Hair follicle dermal papilla cell (primary cell): ENCODE results near the gene ARFGAP1. TPM values are rescaled to one million over a fixed set of nuclear protein-coding genes. Genes with fewer than 3 reads are reported as not detected.

Experiments
- small RNA-seq: library from RNA; depleted of rRNA; stranded (forward); fragments of <200 nt; gene quantifications from one replicate; pipeline ENCODE3, GENCODE V24; 2012
- total RNA-seq: library from RNA; depleted of rRNA; stranded (reverse); fragments of >200 nt; gene quantifications from 2 replicates; pipeline ENCODE4 v1.2.3, GENCODE V29; 2012

ARFGAP1 gene
- 108 and 115 TPM in 2 replicates for total RNA-seq

DNA sequence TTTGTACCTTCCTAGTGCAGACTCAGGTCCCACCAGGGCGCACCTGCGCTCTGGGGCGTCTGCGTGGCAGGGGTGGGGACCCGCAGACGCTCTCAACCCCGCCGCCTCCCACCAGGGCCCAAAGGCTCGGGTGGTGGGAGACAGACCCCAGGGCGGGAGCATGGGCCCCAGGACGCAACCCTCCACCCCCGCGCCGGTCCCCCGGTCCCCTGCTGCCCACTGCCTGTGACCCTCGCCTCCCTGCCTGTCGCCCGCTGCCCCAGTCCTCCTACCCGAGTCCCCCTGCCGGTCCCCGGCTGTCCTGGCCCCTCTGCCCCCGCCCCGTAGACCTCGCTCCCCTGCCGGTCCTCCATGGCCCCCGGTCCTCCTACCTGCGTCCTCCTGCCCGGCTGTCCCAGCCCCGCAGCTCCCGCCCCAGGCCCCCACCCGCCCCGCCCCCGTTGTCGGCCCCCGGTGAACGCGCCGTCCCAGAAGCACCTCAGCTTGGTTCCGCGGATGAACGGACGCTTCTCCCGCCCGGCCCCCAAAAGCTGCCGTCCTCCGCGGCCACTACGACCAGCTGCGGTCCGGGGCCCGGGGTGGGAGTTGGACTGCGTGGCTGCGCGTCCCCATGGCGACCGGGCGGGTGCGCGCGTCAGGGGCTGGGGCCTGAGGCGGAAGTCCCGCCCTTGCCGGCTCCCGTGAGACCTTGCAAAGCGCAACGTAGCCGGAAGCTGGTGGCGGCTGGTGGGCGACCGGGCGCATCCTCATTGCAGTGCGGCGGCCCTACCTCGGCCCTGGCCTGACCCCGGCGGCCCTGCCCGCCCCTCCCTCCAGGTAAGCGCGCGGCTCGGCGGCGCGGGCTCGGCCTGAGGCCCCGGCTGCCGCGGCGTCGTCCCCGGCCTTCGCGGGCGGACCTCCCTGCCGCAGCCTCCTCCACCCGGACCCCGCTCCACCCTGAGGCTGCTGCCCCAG is at the start of gene ARFGAP1:
ARFGAP1 (plus strand) TSS at position 709 of the 954 bp plus-strand sequence. CDS start 2,768 bp downstream, outside the sequence.

DNA sequence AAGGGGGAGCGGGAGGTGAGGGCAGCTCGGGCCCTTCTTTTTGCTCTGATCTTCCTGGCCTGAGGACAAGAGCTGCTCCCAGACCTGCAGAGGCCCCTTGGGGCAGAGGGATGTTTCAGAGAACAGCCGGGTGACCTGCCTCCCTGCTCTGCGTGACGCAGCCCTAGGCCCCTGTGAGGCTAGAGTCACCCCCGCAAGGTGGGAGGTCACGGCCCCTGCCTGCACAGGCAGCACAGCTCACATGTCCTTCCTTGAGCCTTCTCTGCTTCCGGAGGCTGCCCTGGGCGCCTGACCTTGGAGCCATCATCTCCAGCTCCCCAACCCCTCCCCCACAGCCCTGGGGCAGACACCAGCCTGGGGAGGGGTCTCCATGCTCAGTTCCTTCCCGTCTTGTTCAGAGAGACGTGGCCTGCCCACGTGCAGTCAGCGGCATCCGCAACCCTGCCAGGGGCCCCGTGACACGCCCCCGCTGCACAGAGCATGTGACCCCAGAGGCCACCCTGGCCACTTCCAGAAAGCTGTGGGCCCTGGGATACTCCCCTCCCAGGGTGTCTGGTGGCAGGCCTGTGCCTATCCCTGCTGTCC is 37.1 kb upstream of the ARFGAP1 start, which contains the start of gene BIRC7:
BIRC7 (plus strand) TSS at position 507 of the 585 bp plus-strand sequence. CDS start 192 bp downstream, outside the sequence.

DNA sequence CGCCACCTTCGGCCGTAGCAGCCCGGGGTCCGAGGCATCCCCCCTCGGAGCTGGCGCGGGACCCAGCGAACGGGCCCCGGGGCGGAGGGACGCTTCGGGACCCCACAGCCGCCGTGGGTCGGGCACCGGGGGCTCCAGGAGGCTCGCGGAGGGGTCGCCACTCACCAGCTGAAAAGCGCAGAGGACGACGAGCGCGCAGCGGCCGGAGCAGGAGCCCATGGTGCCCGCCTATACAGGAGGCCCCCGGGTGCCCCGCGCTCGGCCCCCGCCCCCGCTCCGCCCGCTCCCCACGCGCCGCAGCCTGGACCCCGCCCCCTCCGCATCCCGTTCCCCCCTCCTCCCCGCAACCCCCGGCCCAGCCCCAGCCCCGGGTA is 18.4 kb upstream of the ARFGAP1 start, which contains the start of gene NKAIN4:
NKAIN4 (minus strand) TSS at position 232 of the 374 bp plus-strand sequence; CDS start at position 219, 13 bp downstream.

DNA sequence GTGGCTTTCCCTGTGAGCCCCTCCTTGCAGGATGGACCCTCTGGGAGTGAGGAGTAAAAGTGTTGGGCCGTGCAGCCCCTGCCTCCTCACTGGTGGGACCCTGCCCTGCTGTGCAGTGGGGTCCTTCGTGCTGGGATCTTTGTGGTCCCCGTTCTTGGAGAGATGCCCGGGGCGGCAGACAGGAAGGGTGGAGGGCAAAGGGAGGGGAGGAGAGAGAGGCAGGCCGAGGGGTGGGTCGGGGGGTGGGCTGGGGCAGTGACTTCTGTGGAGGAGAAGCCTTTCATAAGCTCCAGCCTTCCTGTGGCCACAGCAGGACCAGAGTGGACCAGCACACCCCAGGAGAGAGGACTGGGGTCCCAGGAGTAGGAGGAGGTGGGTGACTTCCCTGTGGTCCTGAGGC is 20.3 kb downstream of the ARFGAP1 start, which contains the start of gene COL20A1:
COL20A1 (plus strand) TSS at position 283 of the 400 bp plus-strand sequence. CDS start 1,922 bp downstream, outside the sequence.

Small RNA genes within 50 kb of the gene (small RNA-seq; reads per million reads assigned to genes)
- gene MIR3196 (not detected), gene MIR4326 (not detected), gene RNU6-994P (not detected)

Other genes with a start within 250 kb of the ARFGAP1 start
- 27.7 and 32.0 TPM in 2 replicates for gene YTHDF1, start 56.7 kb upstream of the ARFGAP1 start, total RNA-seq
- not detected in 2 replicates for gene BIRC7, start 36.9 kb upstream of the ARFGAP1 start, total RNA-seq
- 0.61 TPM in 1 of 2 replicates, not detected in the other for gene NKAIN4, start 18.4 kb upstream of the ARFGAP1 start, total RNA-seq
- gene COL20A1, start 20.4 kb downstream of the ARFGAP1 start, total RNA-seq, result not detected in 2 replicates
- not detected in 2 replicates for gene CHRNA4, start 88.5 kb downstream of the ARFGAP1 start, total RNA-seq
- not detected in 2 replicates for gene KCNQ2, start 199.8 kb downstream of the ARFGAP1 start, total RNA-seq
- gene EEF1A2, start 226.3 kb downstream of the ARFGAP1 start, total RNA-seq, result under 0.01 and 0.24 TPM in 2 replicates
- 55.9 and 56.3 TPM in 2 replicates for gene PPDPF, start 248.0 kb downstream of the ARFGAP1 start, total RNA-seq